ENCODE results near the gene GHR. TPM values are rescaled to one million over a fixed set of nuclear protein-coding genes. Genes with fewer than 3 reads are reported as not detected.

GHR gene
- total RNA-seq, 4 donors from 2014 or later: 38.9 to 105 (median 74.8) TPM

- no peak overlapping the region for H3K27ac ChIP-seq
- no peak overlapping the region for H3K4me3 ChIP-seq
- TF ChIP-seq POLR2A (IDR thresholded peaks at IDR 0.05): no peak
- no peak for TF ChIP-seq CTCF (IDR thresholded peaks at IDR 0.05 in 4 of 5, conservative IDR thresholded peaks at IDR 0.05 in 1 of 5)
- H3K36me3 ChIP-seq: no peaks in the 10 kb centered on the region
- intact Hi-C loops (cut with DNase I; ENCODE audit: low total_unique reads) (no loop called here), in situ Hi-C loops (cut with MboI; ENCODE audit: low sequenced_read_pairs in 4 of 4) (no loop called here)
- no peak for ATAC-seq
- H3K4me1 ChIP-seq: no peaks in the 10 kb centered on the region
- no peaks in the 10 kb centered on the region for H3K27me3 ChIP-seq
- no peaks in the 10 kb centered on the region for H3K9me3 ChIP-seq
- no peak for DNase-seq
Observed at GRCh38 chr5:42745856-42746255, 322.6 kb downstream of the GHR start.

- intact Hi-C loops (cut with DNase I; ENCODE audit: low total_unique reads): no loop called here
Observed at GRCh38 chr5:42749020-42749419, 325.8 kb downstream of the GHR start.

GRCh38 chr5:42750507-42750906 lies 327.3 kb downstream of the GHR start:
- Histone ChIP-seq H3K36me3 (no peaks in the 10 kb centered on the region), H3K4me3 (no peak overlapping the region), H3K27me3 (no peaks in the 10 kb centered on the region), H3K9me3 (no peaks in the 10 kb centered on the region), H3K27ac (no peak overlapping the region), H3K4me1 (no peaks in the 10 kb centered on the region)
- intact Hi-C loops (cut with DNase I; ENCODE audit: low total_unique reads) (no loop called here), in situ Hi-C loops (cut with MboI; ENCODE audit: low sequenced_read_pairs in 4 of 4) (loop anchor here in 2 of 4 donors (25.0 kb wide), 2 partner anchors 338 to 888 kb away; partner anchors contain the start of genes OXCT1 (in 2 of the 2) and GHR (in 1 of the 2))
- no peak for DNase-seq
- ATAC-seq: no peak
- TF ChIP-seq POLR2A (IDR thresholded peaks at IDR 0.05) (no peak), CTCF (IDR thresholded peaks at IDR 0.05 in 4 of 5, conservative IDR thresholded peaks at IDR 0.05 in 1 of 5) (no peak)

More at GRCh38 chr5:42749020-42749419, 325.8 kb downstream of the GHR start:
- Histone ChIP-seq H3K9me3 (no peaks in the 10 kb centered on the region), H3K27me3 (no peaks in the 10 kb centered on the region), H3K4me1 (no peaks in the 10 kb centered on the region), H3K4me3 (no peak overlapping the region), H3K36me3 (no peaks in the 10 kb centered on the region), H3K27ac (no peak overlapping the region)
- in situ Hi-C loops (cut with MboI; ENCODE audit: low sequenced_read_pairs in 4 of 4): no loop called here
- TF ChIP-seq CTCF (IDR thresholded peaks at IDR 0.05 in 4 of 5, conservative IDR thresholded peaks at IDR 0.05 in 1 of 5) (no peak), POLR2A (IDR thresholded peaks at IDR 0.05) (no peak)
- DNase-seq (no peak), ATAC-seq (no peak)

- DNase-seq (no peak), ATAC-seq (no peak)
- Histone ChIP-seq H3K36me3 (no peaks in the 10 kb centered on the region), H3K27me3 (no peaks in the 10 kb centered on the region), H3K4me3 (no peak overlapping the region), H3K9me3 (no peaks in the 10 kb centered on the region), H3K27ac (no peak overlapping the region), H3K4me1 (no peaks in the 10 kb centered on the region)
- TF ChIP-seq CTCF (IDR thresholded peaks at IDR 0.05 in 4 of 5, conservative IDR thresholded peaks at IDR 0.05 in 1 of 5) (no peak), POLR2A (IDR thresholded peaks at IDR 0.05) (no peak)
- in situ Hi-C loops (cut with MboI; ENCODE audit: low sequenced_read_pairs in 4 of 4): loop anchor here in 2 of 4 donors (25.0 kb wide), 2 partner anchors 339 to 889 kb away; partner anchors contain the start of genes OXCT1 (in 2 of the 2) and GHR (in 1 of the 2)
- intact Hi-C loops (cut with DNase I; ENCODE audit: low total_unique reads): no loop called here
Observed at GRCh38 chr5:42751044-42751443, 327.8 kb downstream of the GHR start.

- intact Hi-C loops (cut with DNase I; ENCODE audit: low total_unique reads) (no loop called here), in situ Hi-C loops (cut with MboI; ENCODE audit: low sequenced_read_pairs in 4 of 4) (loop anchor here in 2 of 4 donors (25.0 kb wide), 2 partner anchors 341 to 891 kb away; partner anchors contain the start of genes OXCT1 (in 2 of the 2) and GHR (in 1 of the 2))
- Histone ChIP-seq H3K4me1 (peaks cover 0 to 8% of the 10 kb centered on the region in 2 donors), H3K9me3 (no peaks in the 10 kb centered on the region), H3K27ac (no peak overlapping the region), H3K36me3 (no peaks in the 10 kb centered on the region), H3K27me3 (no peaks in the 10 kb centered on the region), H3K4me3 (no peak overlapping the region)
- DNase-seq (no peak), ATAC-seq (no peak)
- TF ChIP-seq POLR2A (IDR thresholded peaks at IDR 0.05) (no peak), CTCF (IDR thresholded peaks at IDR 0.05 in 4 of 5, conservative IDR thresholded peaks at IDR 0.05 in 1 of 5) (no peak)
Observed at GRCh38 chr5:42753099-42753498, 329.9 kb downstream of the GHR start.
